GM12872 (cell line): ENCODE data around the gene MCRIP2.

Source experiments
- TF ChIP-seq, protein P1 (sequence below): IDR thresholded peaks from 3 replicates; pipeline ENCODE4 v1.5.1; 2011; ENCODE audit warnings: low read depth, mild to moderate bottlenecking, low read length, moderate library complexity; ENCODE audit not compliant: insufficient read depth

MCRIP2 gene

DNA sequence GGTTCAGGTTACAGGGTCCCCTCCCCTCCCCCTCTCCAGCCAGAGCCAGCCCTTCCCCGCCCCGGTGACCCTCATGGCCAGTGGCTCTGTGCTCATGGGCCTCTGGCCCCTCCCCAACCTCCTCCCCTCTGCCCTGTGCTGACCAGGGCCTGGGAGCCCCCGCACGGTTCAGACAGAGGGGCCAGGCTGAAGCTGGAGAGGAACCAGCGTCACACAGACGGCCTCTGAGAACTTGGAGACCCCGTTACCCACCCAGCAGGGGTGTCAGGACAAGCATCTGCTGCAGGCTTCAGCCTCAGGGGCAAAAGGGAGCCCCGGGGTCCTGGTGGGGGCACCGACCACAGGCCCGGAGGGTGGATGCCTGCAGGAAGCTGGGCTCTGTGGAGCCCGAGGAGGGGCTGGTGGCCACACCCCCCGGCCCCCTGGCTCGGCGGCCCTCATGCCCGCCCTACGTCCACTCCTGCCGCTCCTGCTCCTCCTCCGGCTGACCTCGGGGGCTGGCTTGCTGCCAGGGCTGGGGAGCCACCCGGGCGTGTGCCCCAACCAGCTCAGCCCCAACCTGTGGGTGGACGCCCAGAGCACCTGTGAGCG lies 10.7 kb upstream of the MCRIP2 start, which contains the start of gene WFIKKN1:
Gene WFIKKN1, plus strand, starts transcription at position 171 of the 591 bp plus-strand sequence. Its CDS starts 269 bp downstream, at position 440.
- TF ChIP-seq, protein P1, sequence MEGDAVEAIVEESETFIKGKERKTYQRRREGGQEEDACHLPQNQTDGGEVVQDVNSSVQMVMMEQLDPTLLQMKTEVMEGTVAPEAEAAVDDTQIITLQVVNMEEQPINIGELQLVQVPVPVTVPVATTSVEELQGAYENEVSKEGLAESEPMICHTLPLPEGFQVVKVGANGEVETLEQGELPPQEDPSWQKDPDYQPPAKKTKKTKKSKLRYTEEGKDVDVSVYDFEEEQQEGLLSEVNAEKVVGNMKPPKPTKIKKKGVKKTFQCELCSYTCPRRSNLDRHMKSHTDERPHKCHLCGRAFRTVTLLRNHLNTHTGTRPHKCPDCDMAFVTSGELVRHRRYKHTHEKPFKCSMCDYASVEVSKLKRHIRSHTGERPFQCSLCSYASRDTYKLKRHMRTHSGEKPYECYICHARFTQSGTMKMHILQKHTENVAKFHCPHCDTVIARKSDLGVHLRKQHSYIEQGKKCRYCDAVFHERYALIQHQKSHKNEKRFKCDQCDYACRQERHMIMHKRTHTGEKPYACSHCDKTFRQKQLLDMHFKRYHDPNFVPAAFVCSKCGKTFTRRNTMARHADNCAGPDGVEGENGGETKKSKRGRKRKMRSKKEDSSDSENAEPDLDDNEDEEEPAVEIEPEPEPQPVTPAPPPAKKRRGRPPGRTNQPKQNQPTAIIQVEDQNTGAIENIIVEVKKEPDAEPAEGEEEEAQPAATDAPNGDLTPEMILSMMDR = no peak

DNA sequence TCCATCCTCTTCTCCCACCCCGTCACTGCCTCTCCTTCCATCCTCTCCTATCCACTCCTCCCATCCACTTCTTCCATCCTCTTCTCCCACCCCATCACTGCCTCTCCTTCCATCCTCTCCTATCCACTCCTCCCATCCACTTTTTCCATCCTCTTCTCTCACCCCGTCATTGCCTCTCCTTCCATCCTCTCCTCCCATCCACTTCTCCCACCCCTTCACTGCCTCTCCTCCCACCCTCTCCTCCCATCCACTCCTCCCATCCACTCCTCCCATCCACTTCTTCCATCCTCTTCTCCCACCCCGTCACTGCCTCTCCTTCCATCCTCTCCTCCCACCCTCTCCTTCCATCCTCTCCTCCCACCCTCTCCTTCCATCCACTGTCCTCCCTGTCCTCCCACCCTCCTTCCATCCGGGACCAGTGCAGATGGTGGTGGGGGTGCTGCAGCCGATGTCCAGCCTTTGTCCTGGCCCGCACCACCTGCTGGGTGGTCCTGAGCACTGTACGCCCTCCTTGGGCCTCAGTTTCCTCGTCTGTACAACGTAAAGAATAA lies 9.7 kb upstream of the MCRIP2 start:
- TF ChIP-seq, protein P1 = no peak

- TF ChIP-seq, protein P1 = no peak
These were observed 8.9 kb upstream of the MCRIP2 start for GRCh38 chr16:632486-633335.

DNA sequence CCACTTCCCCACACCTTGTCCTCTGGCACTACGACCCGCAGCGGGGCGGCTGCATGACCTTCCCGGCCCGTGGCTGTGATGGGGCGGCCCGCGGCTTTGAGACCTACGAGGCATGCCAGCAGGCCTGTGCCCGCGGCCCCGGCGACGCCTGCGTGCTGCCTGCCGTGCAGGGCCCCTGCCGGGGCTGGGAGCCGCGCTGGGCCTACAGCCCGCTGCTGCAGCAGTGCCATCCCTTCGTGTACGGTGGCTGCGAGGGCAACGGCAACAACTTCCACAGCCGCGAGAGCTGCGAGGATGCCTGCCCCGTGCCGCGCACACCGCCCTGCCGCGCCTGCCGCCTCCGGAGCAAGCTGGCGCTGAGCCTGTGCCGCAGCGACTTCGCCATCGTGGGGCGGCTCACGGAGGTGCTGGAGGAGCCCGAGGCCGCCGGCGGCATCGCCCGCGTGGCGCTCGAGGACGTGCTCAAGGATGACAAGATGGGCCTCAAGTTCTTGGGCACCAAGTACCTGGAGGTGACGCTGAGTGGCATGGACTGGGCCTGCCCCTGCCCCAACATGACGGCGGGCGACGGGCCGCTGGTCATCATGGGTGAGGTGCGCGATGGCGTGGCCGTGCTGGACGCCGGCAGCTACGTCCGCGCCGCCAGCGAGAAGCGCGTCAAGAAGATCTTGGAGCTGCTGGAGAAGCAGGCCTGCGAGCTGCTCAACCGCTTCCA lies 8.1 kb upstream of the MCRIP2 start:
- TF ChIP-seq, protein P1 = no peak

- TF ChIP-seq, protein P1 = no peak
These were observed 7.5 kb upstream of the MCRIP2 start for GRCh38 chr16:634051-634670.

DNA sequence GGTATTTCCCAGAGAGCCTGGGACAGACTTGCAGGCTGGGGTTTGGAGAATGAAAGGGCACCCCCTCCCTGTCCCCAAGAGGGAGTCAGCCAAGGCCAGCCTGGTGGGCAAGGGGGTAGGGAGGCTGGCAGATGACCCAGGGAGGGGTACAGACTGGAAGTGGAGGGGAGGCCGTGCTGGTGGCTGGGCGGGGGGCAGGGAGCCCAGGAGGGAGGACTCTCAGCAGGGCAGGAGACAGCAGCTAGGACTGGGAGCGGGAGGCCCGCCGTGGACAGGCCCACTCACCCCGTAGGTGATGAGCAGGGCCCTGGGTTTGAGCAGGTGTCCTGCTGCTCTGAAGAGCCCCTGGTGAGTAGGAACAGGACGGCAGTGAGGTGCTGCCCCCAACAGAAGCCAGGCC lies 6.6 kb upstream of the MCRIP2 start:
- TF ChIP-seq, protein P1 = no peak
